Upper lobe of left lung (tissue), 6 donors: ENCODE results near the gene HIVEP2. TPM values are rescaled to one million over a fixed set of nuclear protein-coding genes. Genes with fewer than 3 reads are reported as not detected.

Experiments
- ATAC-seq, 2 donors: fragments of 200-7000 bp; cut with Tn5 transposase; one replicate each; pipeline ENCODE4 v1.9.1; 2022; ENCODE audit warnings: mild to moderate bottlenecking in 2 of 2, moderate library complexity in 2 of 2; ENCODE audit not compliant: low FRiP score in 2 of 2
- DNase-seq, 2 donors: peaks; one replicate each; pipeline ENCODE4 v3.0.0-alpha.2; 2019 to 2020
- H3K27ac ChIP-seq, 4 donors: fragments of 200-600 bp; sonication (generic); one replicate each; pipeline ENCODE4 v1.5.1; 2016 to 2019
- H3K27me3 ChIP-seq, 4 donors: fragments of 200-600 bp; sonication (generic); one replicate each; pipeline ENCODE4 v1.5.1; 2017 to 2019
- H3K36me3 ChIP-seq, 4 donors: fragments of 200-600 bp; sonication (generic); one replicate each; pipeline ENCODE4 v1.5.1; 2016 to 2019
- H3K4me1 ChIP-seq, 4 donors: fragments of 200-600 bp; sonication (generic); one replicate each; pipeline ENCODE4 v1.5.1; 2018 to 2019
- H3K4me3 ChIP-seq, 4 donors: fragments of 200-600 bp; sonication (generic); one replicate each; pipeline ENCODE4 v1.5.1; 2017 to 2019; ENCODE audit warnings: mild to moderate bottlenecking in 2 of 4, moderate library complexity in 1 of 4
- H3K9me3 ChIP-seq, 4 donors: fragments of 200-600 bp; sonication (generic); one replicate each; pipeline ENCODE4 v1.5.1; 2018 to 2019
- CTCF ChIP-seq, 6 experiments: fragments of 450-650 bp in 4 of 6; fragments of 200-600 bp in 2 of 6; sonication (generic) in 2 of 6; IDR thresholded peaks; one replicate each; pipeline ENCODE4 v1.5.1; 2016 to 2019; ENCODE audit warnings: antibody characterized with exemption in 6 of 6
- EP300 ChIP-seq, 4 donors: sonication (generic); formaldehyde crosslinking; IDR thresholded peaks; one replicate each; pipeline ENCODE4 v1.5.1; 2017; ENCODE audit warnings: antibody characterized with exemption in 4 of 4, control low read depth in 2 of 4
- POLR2A ChIP-seq, 4 donors: fragments of 450-650 bp; IDR thresholded peaks; one replicate each; pipeline ENCODE4 v1.5.1; 2016 to 2017; ENCODE audit warnings: antibody characterized with exemption in 4 of 4, mild to moderate bottlenecking in 2 of 4
- POLR2AphosphoS5 ChIP-seq, 2 donors: sonication (generic); formaldehyde crosslinking; IDR thresholded peaks; one replicate each; pipeline ENCODE4 v1.5.1; 2017; ENCODE audit warnings: antibody characterized with exemption in 2 of 2
- WGBS, 2 donors: methylation state at CpG; one replicate each; pipeline ENCODE4 v1.1.5; 2017 to 2018; 5-methylcytosine and 5-hydroxymethylcytosine counted together
- total RNA-seq, 6 donors: library from RNA; depleted of rRNA in 4 of 6; stranded (reverse); fragments of >200 nt in 4 of 6; gene quantifications; one replicate each; pipeline versions ENCODE4 v1.1.0 to v1.2.1, GENCODE V29; 2016 to 2021
- donor health status: DM: no; HTN: no; CAD: no; lungs with moderate emphysema.
- donor health status: DM: no; HTN: yes; CAD: no; lungs with severe emphysema.

HIVEP2 gene
- total RNA-seq, 6 donors from 2014 or later = 10.4 to 32.5 (median 19.6) TPM

- no peak overlapping the region for H3K4me3 ChIP-seq
- peaks cover 8 to 21% (median 13%) of the 10 kb centered on the region in 4 donors for H3K4me1 ChIP-seq
- H3K27ac ChIP-seq = no peak overlapping the region
- H3K9me3 ChIP-seq = no peaks in the 10 kb centered on the region
- no peaks in the 10 kb centered on the region for H3K27me3 ChIP-seq
- no peaks in the 10 kb centered on the region for H3K36me3 ChIP-seq
- 85 to 92% methylated on average over 5 of the region's 5 CpGs for WGBS, 2 donors
- DNase-seq (no peak), ATAC-seq (no peak)
- no peak for TF ChIP-seq POLR2AphosphoS5 (IDR thresholded peaks at IDR 0.05)
- no peak for TF ChIP-seq EP300 (IDR thresholded peaks at IDR 0.05)
- TF ChIP-seq POLR2A (IDR thresholded peaks at IDR 0.05) = no peak
- no peak for TF ChIP-seq CTCF (IDR thresholded peaks at IDR 0.05)
These were observed 88.9 kb downstream of the HIVEP2 start for GRCh38 chr6:142855893-142856623.

- WGBS, 2 donors = 79 to 94% methylated on average over 12 of the region's 12 CpGs
- ATAC-seq (no peak), DNase-seq (no peak)
- Histone ChIP-seq H3K9me3 (no peaks in the 10 kb centered on the region), H3K4me1 (peaks cover 8 to 21% (median 13%) of the 10 kb centered on the region in 4 donors), H3K4me3 (no peak overlapping the region), H3K36me3 (no peaks in the 10 kb centered on the region), H3K27me3 (no peaks in the 10 kb centered on the region), H3K27ac (no peak overlapping the region)
- TF ChIP-seq CTCF (IDR thresholded peaks at IDR 0.05) (no peak), POLR2A (IDR thresholded peaks at IDR 0.05) (no peak), POLR2AphosphoS5 (IDR thresholded peaks at IDR 0.05) (no peak), EP300 (IDR thresholded peaks at IDR 0.05) (no peak)
These were observed 90.1 kb downstream of the HIVEP2 start for GRCh38 chr6:142854589-142855488.

GRCh38 chr6:142853244-142854180 lies 91.5 kb downstream of the HIVEP2 start:
- DNase-seq (no peak), ATAC-seq (no peak)
- 72 to 85% methylated on average over 6 of the region's 6 CpGs for WGBS, 2 donors
- no peaks in the 10 kb centered on the region for H3K9me3 ChIP-seq
- TF ChIP-seq CTCF (IDR thresholded peaks at IDR 0.05) = no peak
- TF ChIP-seq EP300 (IDR thresholded peaks at IDR 0.05) = no peak
- H3K4me3 ChIP-seq = no peak overlapping the region
- no peak overlapping the region for H3K27ac ChIP-seq
- no peaks in the 10 kb centered on the region for H3K27me3 ChIP-seq
- H3K4me1 ChIP-seq = peaks cover 8 to 22% (median 13%) of the 10 kb centered on the region in 4 donors
- no peaks in the 10 kb centered on the region for H3K36me3 ChIP-seq

- 32 to 76% methylated on average over 2 of the region's 2 CpGs for WGBS, 2 donors
- no peak for ATAC-seq
- peaks cover 13 to 21% (median 20%) of the 10 kb centered on the region in 4 donors for H3K4me1 ChIP-seq
- no peaks in the 10 kb centered on the region for H3K36me3 ChIP-seq
- no peaks in the 10 kb centered on the region for H3K9me3 ChIP-seq
- H3K27ac ChIP-seq = no peak overlapping the region
- DNase-seq = no peak
- no peaks in the 10 kb centered on the region for H3K27me3 ChIP-seq
- no peak for TF ChIP-seq POLR2AphosphoS5 (IDR thresholded peaks at IDR 0.05)
- no peak for TF ChIP-seq EP300 (IDR thresholded peaks at IDR 0.05)
- TF ChIP-seq POLR2A (IDR thresholded peaks at IDR 0.05) = no peak
- no peak for TF ChIP-seq CTCF (IDR thresholded peaks at IDR 0.05)
- no peak overlapping the region for H3K4me3 ChIP-seq
These were observed 93.4 kb downstream of the HIVEP2 start for GRCh38 chr6:142851601-142852000.
